HCT116 (cell line): ENCODE measurements around the gene ADAMTS6.
"Not testable (repeated sequence)": the region's sequence is repeated elsewhere in the genome, so short reads cannot be mapped to it uniquely, and the experiment has no call there.

Experiments
- ATF3 ChIP-seq: IDR thresholded peaks from 2 replicates; pipeline ENCODE4 v1.6.1; 2012
- CTCF ChIP-seq, 3 experiments: fragments of 200-600 bp in 1 of 3; sonication (generic) in 1 of 3; IDR thresholded peaks in 2 of 3; conservative IDR thresholded peaks in 1 of 3; 2 replicates each; pipeline ENCODE4 v1.5.1; 2012 to 2017; ENCODE audit warnings: low read depth in 2 of 3, low read length in 2 of 3, antibody characterized with exemption in 1 of 3, borderline replicate concordance in 1 of 3, control low read depth in 1 of 3, mild to moderate bottlenecking in 1 of 3, mixed read lengths in 1 of 3, mixed run types in 1 of 3, moderate library complexity in 1 of 3; ENCODE audit not compliant: insufficient read depth in 1 of 3
- EZH2 ChIP-seq: fragments of 200-600 bp; sonication (generic); IDR thresholded peaks from 2 replicates; pipeline ENCODE4 v1.6.1; 2017; ENCODE audit warnings: antibody characterized with exemption, mixed run types
- MAX ChIP-seq: IDR thresholded peaks from 2 replicates; pipeline ENCODE4 v1.6.1; 2012
- POLR2A ChIP-seq: IDR thresholded peaks from 2 replicates; pipeline ENCODE4 v1.7.0; 2011; ENCODE audit warnings: borderline replicate concordance; ENCODE audit not compliant: insufficient read depth, insufficient read length; ENCODE audit errors: extremely low read depth
- POLR2AphosphoS5 ChIP-seq: IDR thresholded peaks from 2 replicates; pipeline ENCODE4 v1.6.1; 2011; ENCODE audit warnings: mild to moderate bottlenecking, low read depth, low read length, moderate library complexity
- RAD21 ChIP-seq: IDR thresholded peaks from 2 replicates; pipeline ENCODE4 v1.6.1; 2012; ENCODE audit warnings: low read depth, mild to moderate bottlenecking
- REST ChIP-seq: IDR thresholded peaks from 2 replicates; pipeline ENCODE4 v1.6.1; 2012; ENCODE audit warnings: low read depth
- SIN3A ChIP-seq: IDR thresholded peaks from 2 replicates; pipeline ENCODE4 v1.6.1; 2012; ENCODE audit warnings: low read depth
- SP1 ChIP-seq: IDR thresholded peaks from 2 replicates; pipeline ENCODE4 v1.6.1; 2012; ENCODE audit warnings: low read depth
- ZFX ChIP-seq: fragments of 450-650 bp; IDR thresholded peaks from 2 replicates; pipeline ENCODE4 v1.6.1; 2017

- TF ChIP-seq ATF3; CTCF (IDR thresholded peaks at IDR 0.05 in 2 of 3, conservative IDR thresholded peaks at IDR 0.05 in 1 of 3; ENCODE audit: borderline replicate concordance in 1 of 3, insufficient read depth in 1 of 3, low read depth in 2 of 3, low read length in 2 of 3); ZFX; SP1; POLR2A; EZH2; REST; POLR2AphosphoS5; RAD21; MAX; SIN3A: not testable (repeated sequence)
These were observed 307.5 kb downstream of the ADAMTS6 start for GRCh38 chr5:65174231-65174630.
